Measurements from ENCODE around the gene GPR179. TPM values are rescaled to one million over a fixed set of nuclear protein-coding genes. Genes with fewer than 3 reads are reported as not detected.
A peak's percentile ranks its signal among the peaks of the same experiment; 100 is the strongest.
"Not testable (repeated sequence)": the region's sequence is repeated elsewhere in the genome, so short reads cannot be mapped to it uniquely, and the experiment has no call there.

Gene GPR179
- polyA plus RNA-seq, 2 donors = 0.01 to 0.04 TPM

DNA sequence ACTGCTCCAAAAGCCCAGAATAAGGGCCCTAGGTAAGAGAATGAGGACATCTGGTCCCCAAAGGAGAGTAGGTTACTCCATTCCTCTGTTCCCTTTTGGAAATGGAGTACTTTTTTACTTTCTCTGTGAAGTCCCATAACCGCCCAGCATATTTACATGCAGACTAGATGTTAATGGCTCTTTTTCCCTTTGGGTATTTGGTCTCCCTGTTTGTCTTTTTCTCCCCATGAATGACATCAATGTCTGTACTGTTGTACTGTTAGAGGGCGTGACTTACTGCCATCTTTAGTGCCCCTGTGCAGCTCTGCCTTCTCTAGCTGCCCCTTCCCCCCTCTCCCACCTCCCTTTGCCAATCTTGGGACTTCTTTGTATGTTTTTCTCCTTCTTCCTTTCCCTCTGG is 19.0 kb downstream of the GPR179 start:
- Histone ChIP-seq H3K4me3 (ENCODE audit: low read depth in 1 of 2, low read length in 2 of 2) (no peak overlapping the region), H3K36me3 (ENCODE audit: control insufficient read depth in 2 of 2, insufficient read depth in 2 of 2, low read length in 1 of 2) (peaks cover 0 to 3% of the 10 kb centered on the region in 2 donors), H3K4me1 (ENCODE audit: control insufficient read depth in 2 of 2, insufficient read depth in 2 of 2, low read length in 1 of 2) (peaks cover 0 to 4% of the 10 kb centered on the region in 2 donors), H3K27me3 (ENCODE audit: control insufficient read depth in 1 of 2, insufficient read depth in 2 of 2, low read length in 2 of 2) (no peaks in the 10 kb centered on the region), H3K9me3 (ENCODE audit: control insufficient read depth in 2 of 2, insufficient read depth in 1 of 2, low read depth in 1 of 2, low read length in 1 of 2) (no peaks in the 10 kb centered on the region), H3K27ac (ENCODE audit: low read depth in 2 of 2, low read length in 1 of 2) (no peak overlapping the region)
- WGBS, 2 donors = 84 to 90% methylated on average over 2 of the region's 2 CpGs

DNA sequence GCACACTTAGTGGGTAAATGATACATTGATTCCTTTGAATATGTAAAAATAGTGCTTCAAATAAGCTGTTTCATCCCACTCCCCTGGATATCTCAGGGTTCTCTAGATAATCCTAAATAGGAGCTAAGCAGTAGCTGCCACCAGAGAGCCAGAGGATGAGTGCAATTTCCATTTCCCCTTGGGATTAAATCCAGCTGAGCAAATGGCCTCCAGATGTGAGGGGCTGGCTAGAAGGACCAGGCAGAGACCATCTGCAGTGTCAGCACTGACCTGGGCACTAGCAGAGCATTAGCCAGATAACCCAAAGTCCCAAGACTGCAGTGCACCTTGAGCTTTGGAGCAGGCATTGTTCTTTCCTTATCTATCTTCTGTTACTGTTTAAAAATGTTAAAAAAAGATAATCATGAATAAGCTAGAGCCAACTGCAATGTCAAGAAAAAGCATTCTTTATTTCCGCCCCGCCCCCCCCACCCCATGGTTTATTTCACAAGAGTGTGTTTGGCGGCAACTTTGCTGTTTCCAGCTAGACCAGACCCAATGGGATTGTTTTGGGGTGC is 19.5 kb downstream of the GPR179 start:
- H3K4me3 ChIP-seq (ENCODE audit: low read depth in 1 of 2, low read length in 2 of 2) = no peak overlapping the region
- peaks cover 0 to 4% of the 10 kb centered on the region in 2 donors for H3K4me1 ChIP-seq (ENCODE audit: control insufficient read depth in 2 of 2, insufficient read depth in 2 of 2, low read length in 1 of 2)
- 66 to 89% methylated on average over 3 of the region's 3 CpGs for WGBS, 2 donors
- peaks cover 0 to 3% of the 10 kb centered on the region in 2 donors for H3K36me3 ChIP-seq (ENCODE audit: control insufficient read depth in 2 of 2, insufficient read depth in 2 of 2, low read length in 1 of 2)
- no peaks in the 10 kb centered on the region for H3K27me3 ChIP-seq (ENCODE audit: control insufficient read depth in 1 of 2, insufficient read depth in 2 of 2, low read length in 2 of 2)
- no peak overlapping the region for H3K27ac ChIP-seq (ENCODE audit: low read depth in 2 of 2, low read length in 1 of 2)
- no peaks in the 10 kb centered on the region for H3K9me3 ChIP-seq (ENCODE audit: control insufficient read depth in 2 of 2, insufficient read depth in 1 of 2, low read depth in 1 of 2, low read length in 1 of 2)

DNA sequence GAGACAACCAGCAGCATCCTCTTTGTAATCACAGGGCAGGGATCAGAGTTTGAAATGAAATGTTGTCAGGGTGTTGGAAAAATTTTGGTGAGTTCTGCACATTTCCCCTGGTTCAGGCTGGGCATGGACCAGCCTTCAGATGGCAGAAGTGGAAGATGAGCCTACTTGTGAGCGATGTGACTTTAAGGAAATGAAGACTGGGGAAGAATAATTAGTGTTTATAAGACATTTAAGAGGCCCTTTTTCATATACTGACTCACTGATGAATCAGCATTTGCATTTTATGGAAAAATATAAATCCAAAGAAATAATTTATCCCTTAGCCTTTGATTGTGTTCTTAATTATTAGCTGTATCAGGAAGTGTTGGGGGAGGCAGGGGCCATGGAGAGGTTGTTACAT is 20.9 kb downstream of the GPR179 start:
- peaks cover 0 to 4% of the 10 kb centered on the region in 2 donors for H3K4me1 ChIP-seq (ENCODE audit: control insufficient read depth in 2 of 2, insufficient read depth in 2 of 2, low read length in 1 of 2)
- H3K36me3 ChIP-seq (ENCODE audit: control insufficient read depth in 2 of 2, insufficient read depth in 2 of 2, low read length in 1 of 2) = peaks cover 0 to 3% of the 10 kb centered on the region in 2 donors
- H3K4me3 ChIP-seq (ENCODE audit: low read depth in 1 of 2, low read length in 2 of 2) = no peak overlapping the region
- no peaks in the 10 kb centered on the region for H3K9me3 ChIP-seq (ENCODE audit: control insufficient read depth in 2 of 2, insufficient read depth in 1 of 2, low read depth in 1 of 2, low read length in 1 of 2)
- no peaks in the 10 kb centered on the region for H3K27me3 ChIP-seq (ENCODE audit: control insufficient read depth in 1 of 2, insufficient read depth in 2 of 2, low read length in 2 of 2)
- 100% methylated on average over 1 of the region's 1 CpG for WGBS, 2 donors
- H3K27ac ChIP-seq (ENCODE audit: low read depth in 2 of 2, low read length in 1 of 2) = no peak overlapping the region

DNA sequence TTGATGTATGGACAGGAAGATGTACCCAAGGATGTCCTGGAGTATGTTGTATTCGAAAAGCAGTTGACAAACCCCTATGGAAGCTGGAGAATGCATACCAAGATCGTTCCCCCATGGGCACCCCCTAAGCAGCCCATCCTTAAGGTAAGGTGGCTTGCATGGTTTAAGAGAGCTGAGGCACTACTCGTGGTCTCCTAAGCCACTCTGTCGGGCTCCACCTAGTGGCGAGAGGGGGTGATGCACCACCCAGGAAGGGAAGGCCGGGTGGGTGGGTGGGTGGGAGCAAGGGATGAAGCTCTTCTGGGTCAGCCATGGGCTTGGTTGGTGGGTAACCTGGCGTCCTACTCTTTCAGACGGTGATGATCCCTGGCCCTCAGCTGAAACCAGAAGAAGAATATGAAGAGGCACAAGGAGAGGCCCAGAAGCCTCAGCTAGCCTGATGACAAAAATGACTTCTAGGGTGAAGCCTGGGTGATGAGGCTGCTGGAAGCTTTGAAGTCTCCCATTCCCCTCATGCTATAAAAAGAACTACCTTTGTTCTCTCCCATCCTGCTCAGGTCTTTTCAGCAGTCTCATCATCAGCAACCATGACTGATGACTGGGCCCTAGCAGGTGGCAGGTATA is 21.5 kb downstream of the GPR179 start:
- Histone ChIP-seq H3K9me3 (ENCODE audit: control insufficient read depth in 2 of 2, insufficient read depth in 1 of 2, low read depth in 1 of 2, low read length in 1 of 2) (no peaks in the 10 kb centered on the region), H3K4me3 (ENCODE audit: low read depth in 1 of 2, low read length in 2 of 2) (no peak overlapping the region), H3K36me3 (ENCODE audit: control insufficient read depth in 2 of 2, insufficient read depth in 2 of 2, low read length in 1 of 2) (peaks cover 0 to 3% of the 10 kb centered on the region in 2 donors), H3K4me1 (ENCODE audit: control insufficient read depth in 2 of 2, insufficient read depth in 2 of 2, low read length in 1 of 2) (peaks cover 0 to 4% of the 10 kb centered on the region in 2 donors), H3K27me3 (ENCODE audit: control insufficient read depth in 1 of 2, insufficient read depth in 2 of 2, low read length in 2 of 2) (no peaks in the 10 kb centered on the region), H3K27ac (ENCODE audit: low read depth in 2 of 2, low read length in 1 of 2) (no peak overlapping the region)
- 21 to 22% methylated on average over 8 of the region's 8 CpGs for WGBS, 2 donors

DNA sequence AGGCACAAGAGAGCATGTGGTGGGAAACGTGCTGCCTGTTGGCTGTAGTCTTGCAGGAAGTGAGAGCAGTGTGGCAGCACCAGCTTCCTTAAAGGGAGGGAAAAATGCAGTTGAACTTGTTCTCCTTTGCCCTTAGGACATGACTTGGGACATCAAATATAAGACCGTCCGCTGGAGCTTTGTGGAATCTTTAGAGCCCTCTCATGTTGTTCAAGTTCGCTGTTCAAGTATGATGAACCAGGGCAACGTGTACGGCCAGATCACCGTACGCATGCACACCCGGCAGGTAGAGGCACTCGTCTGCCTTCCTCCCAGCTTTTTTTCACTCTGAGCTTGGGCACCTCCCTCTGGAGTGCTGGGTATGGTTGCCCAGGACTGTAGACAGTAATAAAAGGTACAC is 23.3 kb downstream of the GPR179 start:
- Histone ChIP-seq H3K4me1 (ENCODE audit: control insufficient read depth in 2 of 2, insufficient read depth in 2 of 2, low read length in 1 of 2) (peaks cover 0 to 4% of the 10 kb centered on the region in 2 donors), H3K27me3 (ENCODE audit: control insufficient read depth in 1 of 2, insufficient read depth in 2 of 2, low read length in 2 of 2) (no peaks in the 10 kb centered on the region), H3K4me3 (ENCODE audit: low read depth in 1 of 2, low read length in 2 of 2) (no peak overlapping the region), H3K9me3 (ENCODE audit: control insufficient read depth in 2 of 2, insufficient read depth in 1 of 2, low read depth in 1 of 2, low read length in 1 of 2) (no peaks in the 10 kb centered on the region), H3K36me3 (ENCODE audit: control insufficient read depth in 2 of 2, insufficient read depth in 2 of 2, low read length in 1 of 2) (peaks cover 0 to 3% of the 10 kb centered on the region in 2 donors), H3K27ac (ENCODE audit: low read depth in 2 of 2, low read length in 1 of 2) (peak overlapping the region; percentile 64 to 72)
- 46 to 73% methylated on average over 10 of the region's 10 CpGs for WGBS, 2 donors

DNA sequence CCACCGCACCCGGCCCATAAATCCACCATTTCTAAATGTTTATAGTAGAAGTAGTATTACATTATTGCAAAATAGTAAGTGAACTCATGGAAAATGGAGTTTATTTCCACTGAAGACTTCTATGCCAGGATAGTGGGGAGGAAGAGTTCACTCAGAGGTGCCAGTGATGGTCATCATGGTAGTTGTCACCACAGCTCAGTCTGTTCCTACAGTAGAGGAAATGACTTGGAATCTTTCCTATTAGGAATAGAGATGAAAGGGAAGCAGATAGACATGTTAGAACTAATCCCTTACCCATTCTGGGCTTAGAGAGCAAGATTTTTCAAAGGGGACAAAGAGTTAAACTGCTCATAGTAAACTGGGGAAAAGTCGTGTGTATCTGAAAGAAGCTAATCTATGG is 26.7 kb downstream of the GPR179 start:
- no peak overlapping the region for H3K27ac ChIP-seq (ENCODE audit: low read depth in 2 of 2, low read length in 1 of 2)
- H3K4me1 ChIP-seq (ENCODE audit: control insufficient read depth in 2 of 2, insufficient read depth in 2 of 2, low read length in 1 of 2) = peaks cover 0 to 4% of the 10 kb centered on the region in 2 donors
- 73 to 78% methylated on average over 3 of the region's 3 CpGs for WGBS, 2 donors
- peaks cover 0 to 2% of the 10 kb centered on the region in 2 donors for H3K36me3 ChIP-seq (ENCODE audit: control insufficient read depth in 2 of 2, insufficient read depth in 2 of 2, low read length in 1 of 2)
- no peaks in the 10 kb centered on the region for H3K27me3 ChIP-seq (ENCODE audit: control insufficient read depth in 1 of 2, insufficient read depth in 2 of 2, low read length in 2 of 2)
- no peak overlapping the region for H3K4me3 ChIP-seq (ENCODE audit: low read depth in 1 of 2, low read length in 2 of 2)
- no peaks in the 10 kb centered on the region for H3K9me3 ChIP-seq (ENCODE audit: control insufficient read depth in 2 of 2, insufficient read depth in 1 of 2, low read depth in 1 of 2, low read length in 1 of 2)

DNA sequence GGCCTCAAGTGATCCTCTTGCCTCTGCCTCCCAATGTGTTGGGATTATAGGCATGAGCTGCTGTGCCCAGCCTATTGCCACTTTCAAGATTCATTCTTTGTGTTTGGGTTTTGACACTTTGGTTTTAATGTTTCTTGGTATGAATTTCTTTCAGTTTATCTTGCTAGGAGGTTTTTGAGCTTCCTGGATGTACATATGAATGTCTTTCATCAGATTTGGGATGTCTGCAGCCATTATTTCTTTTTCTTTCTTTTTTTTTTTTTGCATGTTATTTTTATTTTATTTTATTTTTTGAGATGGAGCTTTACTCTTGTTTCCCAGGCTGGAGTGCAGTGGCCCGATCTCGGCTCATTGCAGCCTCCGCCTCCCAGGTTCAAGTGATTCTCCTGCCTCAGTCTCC is 28.3 kb downstream of the GPR179 start:
- H3K27me3 ChIP-seq (ENCODE audit: control insufficient read depth in 1 of 2, insufficient read depth in 2 of 2, low read length in 2 of 2) = no peaks in the 10 kb centered on the region
- peaks cover 0 to 2% of the 10 kb centered on the region in 2 donors for H3K36me3 ChIP-seq (ENCODE audit: control insufficient read depth in 2 of 2, insufficient read depth in 2 of 2, low read length in 1 of 2)
- no peak overlapping the region for H3K4me3 ChIP-seq (ENCODE audit: low read depth in 1 of 2, low read length in 2 of 2)
- no peaks in the 10 kb centered on the region for H3K9me3 ChIP-seq (ENCODE audit: control insufficient read depth in 2 of 2, insufficient read depth in 1 of 2, low read depth in 1 of 2, low read length in 1 of 2)
- H3K4me1 ChIP-seq (ENCODE audit: control insufficient read depth in 2 of 2, insufficient read depth in 2 of 2, low read length in 1 of 2) = no peaks in the 10 kb centered on the region
- no peak overlapping the region for H3K27ac ChIP-seq (ENCODE audit: low read depth in 2 of 2, low read length in 1 of 2)
- 60 to 81% methylated on average over 3 of the region's 3 CpGs for WGBS, 2 donors

DNA sequence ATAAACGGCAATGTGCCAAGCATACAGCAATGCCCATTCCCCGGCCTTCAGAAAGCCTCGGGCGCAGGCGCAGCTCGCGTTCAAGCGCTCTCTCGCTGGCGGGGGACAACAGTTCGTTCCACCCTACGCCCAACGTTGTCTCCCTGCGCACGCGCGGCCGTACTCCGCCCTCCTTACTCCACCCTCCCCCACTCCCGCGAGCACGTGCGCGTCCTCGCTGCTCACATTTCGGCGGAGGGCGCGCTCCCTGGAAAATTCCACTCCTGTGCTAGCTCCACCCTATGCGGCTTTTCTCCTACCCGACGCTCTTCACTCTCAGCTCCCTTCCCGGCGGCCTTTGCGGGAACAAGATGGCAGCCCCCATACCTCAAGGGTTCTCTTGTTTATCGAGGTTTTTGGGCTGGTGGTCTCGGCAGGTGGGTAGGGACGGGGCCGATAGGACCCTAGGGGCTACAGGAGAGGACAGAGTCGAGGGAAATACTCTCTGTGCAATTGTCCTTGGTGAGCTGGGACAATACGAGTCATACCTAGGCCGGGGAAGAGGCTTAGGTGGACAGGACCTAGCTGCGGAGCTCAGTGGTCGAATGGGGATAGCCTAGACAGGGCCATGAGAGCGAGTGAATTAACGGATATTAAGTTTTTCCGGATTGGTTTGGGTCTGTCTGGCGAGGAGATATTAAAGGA is 46.8 kb downstream of the GPR179 start, which contains the start of gene MRPL45:
TSS of gene MRPL45 (plus strand) at position 335 of the 684 bp plus-strand sequence. CDS start at position 351, 16 bp downstream.
- WGBS, 2 donors = 0 to 1% methylated on average over 45 to 48 of the region's 48 CpGs
- peak within 1 kb of the TSS; percentile 43 to 68 for H3K4me3 ChIP-seq (ENCODE audit: low read depth in 1 of 2, low read length in 2 of 2)
- H3K27ac ChIP-seq (ENCODE audit: low read depth in 2 of 2, low read length in 1 of 2) = peak within 1 kb of the TSS in 1 of 2 donors; percentile 81
- not testable (repeated sequence) for H3K4me1 ChIP-seq (ENCODE audit: control insufficient read depth in 2 of 2, insufficient read depth in 2 of 2, low read length in 1 of 2); H3K27me3 ChIP-seq (ENCODE audit: control insufficient read depth in 1 of 2, insufficient read depth in 2 of 2, low read length in 2 of 2); H3K9me3 ChIP-seq (ENCODE audit: control insufficient read depth in 2 of 2, insufficient read depth in 1 of 2, low read depth in 1 of 2, low read length in 1 of 2); H3K36me3 ChIP-seq (ENCODE audit: control insufficient read depth in 2 of 2, insufficient read depth in 2 of 2, low read length in 1 of 2)

DNA sequence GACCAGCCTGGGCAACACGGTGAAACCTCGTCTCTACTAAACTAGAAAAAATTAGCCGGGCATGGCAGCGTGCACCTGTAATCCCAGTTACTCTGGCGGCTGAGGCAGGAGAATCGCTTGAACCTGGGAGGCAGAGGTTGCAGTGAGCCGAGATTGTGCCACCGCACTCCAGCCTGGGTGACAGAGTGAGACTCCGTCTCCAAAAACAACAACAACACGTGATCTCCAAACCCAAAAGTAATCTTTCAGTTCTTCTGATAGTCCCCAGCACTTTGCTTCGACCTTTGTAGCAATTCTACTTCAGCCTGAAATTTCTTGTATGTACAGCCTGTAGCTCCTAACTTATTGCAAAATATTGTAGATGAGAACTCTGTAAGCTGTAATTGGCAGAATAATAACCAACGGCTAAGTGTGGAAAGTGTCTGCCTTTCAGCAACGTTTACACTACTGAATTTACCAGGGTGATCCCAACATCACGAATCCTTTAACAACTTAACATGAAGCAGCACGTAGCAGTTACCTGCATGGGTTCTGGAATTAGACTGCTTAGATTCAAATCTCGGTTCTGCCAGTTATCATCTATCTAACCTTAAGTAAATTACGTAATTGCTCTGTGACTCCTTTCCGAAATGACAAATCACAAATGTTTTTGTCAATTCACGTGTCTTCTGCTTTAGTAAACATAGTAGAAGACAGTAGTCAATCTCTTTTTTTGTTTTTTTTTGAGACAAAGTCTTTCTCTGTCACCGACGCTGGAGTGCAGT is 48.0 kb downstream of the GPR179 start:
- not testable (repeated sequence) for H3K27ac ChIP-seq (ENCODE audit: low read depth in 2 of 2, low read length in 1 of 2)

More for the DNA sequence above, 48.0 kb downstream of the GPR179 start:
- H3K4me3 ChIP-seq (ENCODE audit: low read depth in 1 of 2, low read length in 2 of 2); H3K4me1 ChIP-seq (ENCODE audit: control insufficient read depth in 2 of 2, insufficient read depth in 2 of 2, low read length in 1 of 2); H3K36me3 ChIP-seq (ENCODE audit: control insufficient read depth in 2 of 2, insufficient read depth in 2 of 2, low read length in 1 of 2); H3K9me3 ChIP-seq (ENCODE audit: control insufficient read depth in 2 of 2, insufficient read depth in 1 of 2, low read depth in 1 of 2, low read length in 1 of 2); H3K27me3 ChIP-seq (ENCODE audit: control insufficient read depth in 1 of 2, insufficient read depth in 2 of 2, low read length in 2 of 2): not testable (repeated sequence)
- 59 to 71% methylated on average over 20 to 21 of the region's 21 CpGs for WGBS, 2 donors
